A549 (cell line): ENCODE data around the gene GAS1. TPM values are rescaled to one million over a fixed set of nuclear protein-coding genes. Genes with fewer than 3 reads are reported as not detected.

Source experiments
- ATAC-seq, 2 experiments: fragments of 200-7000 bp in 1 of 2; fragments of >200 bp in 1 of 2; cut with Nextera tagmentation in 1 of 2; cut with Tn5 transposase in 1 of 2; 3 replicates each; pipeline versions ENCODE4 v1.8.0 to v1.9.1; 2018 to 2020; ENCODE audit warnings: mild to moderate bottlenecking in 1 of 2, moderate library complexity in 1 of 2
- CTCF ChIA-PET: fragments of 300-600 bp; sonication (Branson Sonifier 250); formaldehyde crosslinking; extraction: SDS; loops from one replicate; lab custom pipeline; 2021; ENCODE audit warnings: antibody characterized with exemption, inconsistent platforms; lab: Yijun Ruan, JAX
- POLR2A ChIA-PET: fragments of 350-600 bp; formaldehyde crosslinking; extraction: SDS; loops from one replicate; lab custom pipeline; 2021; ENCODE audit warnings: antibody characterized with exemption, inconsistent platforms; lab: Yijun Ruan, JAX
- DNase-seq, 2 experiments: peaks; one replicate each; pipeline versions ENCODE4 v3.0.0 to v3.0.0-alpha.2; 2011 to 2016; ENCODE audit warnings: low read depth in 1 of 2, low spot score in 1 of 2
- FAIRE-seq: peaks from 2 replicates; lab custom pipeline; 2011; peaks lifted over from hg19 to GRCh38; lab: Jason Lieb, UNC
- H3K27ac ChIP-seq, 2 experiments: fragments of >200 bp; sonication (Bioruptor Twin); formaldehyde crosslinking; 3 replicates each; pipeline ENCODE4 v1.5.1; 2016 to 2017
- H3K4me1 ChIP-seq: fragments of >200 bp; sonication (Bioruptor Twin); formaldehyde crosslinking; 3 replicates; pipeline ENCODE4 v1.6.1; 2016
- H3K4me2 ChIP-seq: fragments of >200 bp; sonication (Bioruptor Twin); formaldehyde crosslinking; 3 replicates; pipeline ENCODE4 v1.6.1; 2016
- H3K4me3 ChIP-seq: fragments of >200 bp; sonication (Bioruptor Twin); formaldehyde crosslinking; 3 replicates; pipeline ENCODE4 v1.5.1; 2016
- H3K9me3 ChIP-seq: fragments of >200 bp; sonication (Bioruptor Twin); formaldehyde crosslinking; 3 replicates; pipeline ENCODE4 v1.6.1; 2016
- BHLHE40 ChIP-seq: IDR thresholded peaks from 2 replicates; pipeline ENCODE4 v1.6.1; 2012; ENCODE audit warnings: low read depth, low read length, inconsistent platforms
- CBX8 ChIP-seq: fragments of 200-600 bp; sonication (generic); IDR thresholded peaks from 2 replicates; pipeline ENCODE4 v1.6.1; 2016
- E2F6 ChIP-seq: IDR thresholded peaks from 2 replicates; pipeline ENCODE4 v1.6.1; 2012; ENCODE audit warnings: low read depth, borderline replicate concordance
- EP300 ChIP-seq, 2 experiments: fragments of >200 bp; sonication (Bioruptor Twin); formaldehyde crosslinking; IDR thresholded peaks; 2 replicates in 1 of 2; 3 replicates in 1 of 2; pipeline ENCODE4 v1.6.1; 2016 to 2017
- FOSB ChIP-seq: fragments of 250-450 bp; sonication (Bioruptor Pico); IDR thresholded peaks from 2 replicates; pipeline ENCODE4 v1.5.0; 2020; ENCODE audit warnings: mild to moderate bottlenecking, moderate library complexity
- HDAC2 ChIP-seq: fragments of 200-600 bp; sonication (generic); IDR thresholded peaks from 2 replicates; pipeline ENCODE4 v1.6.1; 2016
- HEYL ChIP-seq: fragments of 250-450 bp; sonication (Bioruptor Pico); IDR thresholded peaks from 2 replicates; pipeline ENCODE4 v1.8.0; 2021; ENCODE audit warnings: mild to moderate bottlenecking, moderate library complexity
- HOXB13 ChIP-seq: fragments of 250-450 bp; sonication (Bioruptor Pico); IDR thresholded peaks from 2 replicates; pipeline ENCODE4 v1.5.0; 2020; ENCODE audit warnings: low read depth, mild to moderate bottlenecking, moderate library complexity
- JUNB ChIP-seq: fragments of >200 bp; sonication (Bioruptor Twin); formaldehyde crosslinking; IDR thresholded peaks from 2 replicates; pipeline ENCODE4 v1.6.1; 2016
- KDM1A ChIP-seq: fragments of 200-600 bp; sonication (generic); IDR thresholded peaks from 2 replicates; pipeline ENCODE4 v1.6.1; 2016; ENCODE audit warnings: low read depth, mild to moderate bottlenecking
- KDM5A ChIP-seq: fragments of 200-600 bp; sonication (generic); IDR thresholded peaks from 2 replicates; pipeline ENCODE4 v1.6.1; 2016; ENCODE audit warnings: antibody characterized with exemption, mild to moderate bottlenecking
- MAFK ChIP-seq: fragments of 450-650 bp; IDR thresholded peaks from 2 replicates; pipeline ENCODE4 v1.6.1; 2014; ENCODE audit not compliant: partially characterized antibody
- NFE2L2 ChIP-seq: fragments of 150-350 bp; conservative IDR thresholded peaks from 2 replicates; pipeline ENCODE4 v1.6.1; 2014; ENCODE audit warnings: low read length
- NR3C1 ChIP-seq: fragments of >200 bp; sonication (Bioruptor Twin); formaldehyde crosslinking; IDR thresholded peaks from 3 replicates; pipeline ENCODE4 v1.6.1; 2017
- POLR2AphosphoS2 ChIP-seq: conservative IDR thresholded peaks from 2 replicates; pipeline ENCODE4 v1.6.1; 2012; ENCODE audit warnings: low read length, improper control_type of control experiment, inconsistent platforms
- RNF2 ChIP-seq: fragments of 200-600 bp; sonication (generic); IDR thresholded peaks from 2 replicates; pipeline ENCODE4 v1.6.1; 2016; ENCODE audit warnings: low read depth, mild to moderate bottlenecking, antibody characterized with exemption, moderate library complexity, borderline replicate concordance
- SREBF2 ChIP-seq: fragments of 450-650 bp; IDR thresholded peaks from 2 replicates; pipeline ENCODE4 v1.6.1; 2014; ENCODE audit warnings: mild to moderate bottlenecking, moderate library complexity
- ZFP36 ChIP-seq: fragments of 450-650 bp; IDR thresholded peaks from 2 replicates; pipeline ENCODE4 v1.6.1; 2014; ENCODE audit warnings: borderline replicate concordance; ENCODE audit not compliant: partially characterized antibody
- ZSCAN20 ChIP-seq: fragments of 250-450 bp; sonication (Bioruptor Pico); IDR thresholded peaks from 2 replicates; pipeline ENCODE4 v1.8.0; 2022; ENCODE audit warnings: mild to moderate bottlenecking, moderate library complexity
- WGBS: methylation state at CpG from one replicate; pipeline ENCODE4 v1.1.6; 2017; ENCODE audit errors: missing lambda C conversion rate; 5-methylcytosine and 5-hydroxymethylcytosine counted together
- polyA plus RNA-seq, 4 experiments: library from polyadenylated mRNA; depleted of rRNA in 3 of 4; stranded (reverse); fragments of >200 nt; fragmentation: RNase III in 1 of 4; extraction: RNeasy Plus Mini Kit Qiagen cat#74134 plus additional on column Dnase treatment in 1 of 4; gene quantifications; 2 replicates in 3 of 4; 3 replicates in 1 of 4; pipeline ENCODE4 v1.2.3, GENCODE V29; 2011 to 2017
- TF ChIP-seq, protein P1 (sequence below): IDR thresholded peaks from 2 replicates; pipeline ENCODE4 v1.6.1; 2012
- TF ChIP-seq, protein P2 (sequence below): fragments of >200 bp; sonication (Bioruptor Twin); formaldehyde crosslinking; IDR thresholded peaks from 3 replicates; pipeline ENCODE4 v1.6.1; 2016
- TF ChIP-seq, protein P3 (sequence below): fragments of >200 bp; sonication (Bioruptor Twin); formaldehyde crosslinking; IDR thresholded peaks from 2 replicates; pipeline ENCODE4 v1.6.1; 2016

GAS1 gene
- polyA plus RNA-seq, 2 of the 4 experiments (the other 2 are of a cell fraction) = 0.03 TPM; not detected in 1

- TF ChIP-seq ZFP36 (no peak), JUNB (no peak), BHLHE40 (no peak), POLR2AphosphoS2 (no peak), NR3C1 (no peak)
- TF ChIP-seq, protein P1, sequence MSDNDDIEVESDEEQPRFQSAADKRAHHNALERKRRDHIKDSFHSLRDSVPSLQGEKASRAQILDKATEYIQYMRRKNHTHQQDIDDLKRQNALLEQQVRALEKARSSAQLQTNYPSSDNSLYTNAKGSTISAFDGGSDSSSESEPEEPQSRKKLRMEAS = no peak
Observed at GRCh38 chr9:86978922-86979474, 31.7 kb upstream of the GAS1 start (continued).

DNA sequence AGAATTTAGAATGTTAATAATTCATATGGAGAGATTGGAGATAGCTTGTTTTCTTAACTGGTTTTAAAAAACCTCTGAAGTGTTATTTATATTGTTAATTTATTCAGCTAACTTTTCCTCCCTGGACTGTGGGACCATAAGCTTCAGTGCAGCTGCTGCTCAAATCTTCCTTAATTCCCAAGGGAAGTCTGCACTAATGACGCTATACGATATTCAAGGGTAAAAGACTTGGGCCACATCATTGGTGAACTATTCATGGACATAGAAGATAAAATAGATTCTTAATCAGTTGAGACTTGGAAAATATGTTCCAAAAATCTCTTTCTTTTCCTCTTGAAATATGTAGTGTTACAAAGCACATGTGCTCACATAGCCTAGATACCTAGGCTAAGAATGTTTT is 31.1 kb upstream of the GAS1 start:
- no peak for DNase-seq
- Histone ChIP-seq H3K27ac (no peak overlapping the region), H3K4me2 (no peak overlapping the region), H3K4me3 (no peak overlapping the region), H3K9me3 (no peaks in the 10 kb centered on the region), H3K4me1 (no peaks in the 10 kb centered on the region)
- 51% methylated on average over 2 of the region's 2 CpGs for WGBS
- ChIA-PET POLR2A (no interaction called here), CTCF (interaction anchor here (0.6 to 0.7 kb wide), 2 partner anchors 39 to 123 kb away, joined by 3 to 4 read pairs; no protein-coding TSS in a partner anchor)
- TF ChIP-seq HDAC2 = no peak
- TF ChIP-seq, protein P2, sequence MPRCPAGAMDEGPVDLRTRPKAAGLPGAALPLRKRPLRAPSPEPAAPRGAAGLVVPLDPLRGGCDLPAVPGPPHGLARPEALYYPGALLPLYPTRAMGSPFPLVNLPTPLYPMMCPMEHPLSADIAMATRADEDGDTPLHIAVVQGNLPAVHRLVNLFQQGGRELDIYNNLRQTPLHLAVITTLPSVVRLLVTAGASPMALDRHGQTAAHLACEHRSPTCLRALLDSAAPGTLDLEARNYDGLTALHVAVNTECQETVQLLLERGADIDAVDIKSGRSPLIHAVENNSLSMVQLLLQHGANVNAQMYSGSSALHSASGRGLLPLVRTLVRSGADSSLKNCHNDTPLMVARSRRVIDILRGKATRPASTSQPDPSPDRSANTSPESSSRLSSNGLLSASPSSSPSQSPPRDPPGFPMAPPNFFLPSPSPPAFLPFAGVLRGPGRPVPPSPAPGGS = no peak
- no peak for TF ChIP-seq HEYL (CRISPR knock-in tag)
- no peak for TF ChIP-seq E2F6
- no peak for TF ChIP-seq ZSCAN20 (CRISPR knock-in tag)
- no peak for TF ChIP-seq KDM5A
- TF ChIP-seq EP300 (IDR thresholded peaks at IDR 0.05) = no peak
- TF ChIP-seq FOSB = no peak
- no peak for TF ChIP-seq RNF2
- TF ChIP-seq, protein P3, sequence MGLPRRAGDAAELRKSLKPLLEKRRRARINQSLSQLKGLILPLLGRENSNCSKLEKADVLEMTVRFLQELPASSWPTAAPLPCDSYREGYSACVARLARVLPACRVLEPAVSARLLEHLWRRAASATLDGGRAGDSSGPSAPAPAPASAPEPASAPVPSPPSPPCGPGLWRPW = no peak
- no peak for TF ChIP-seq KDM1A
- no peak for TF ChIP-seq CBX8
- FAIRE-seq = no peak
- no peak for ATAC-seq

DNA sequence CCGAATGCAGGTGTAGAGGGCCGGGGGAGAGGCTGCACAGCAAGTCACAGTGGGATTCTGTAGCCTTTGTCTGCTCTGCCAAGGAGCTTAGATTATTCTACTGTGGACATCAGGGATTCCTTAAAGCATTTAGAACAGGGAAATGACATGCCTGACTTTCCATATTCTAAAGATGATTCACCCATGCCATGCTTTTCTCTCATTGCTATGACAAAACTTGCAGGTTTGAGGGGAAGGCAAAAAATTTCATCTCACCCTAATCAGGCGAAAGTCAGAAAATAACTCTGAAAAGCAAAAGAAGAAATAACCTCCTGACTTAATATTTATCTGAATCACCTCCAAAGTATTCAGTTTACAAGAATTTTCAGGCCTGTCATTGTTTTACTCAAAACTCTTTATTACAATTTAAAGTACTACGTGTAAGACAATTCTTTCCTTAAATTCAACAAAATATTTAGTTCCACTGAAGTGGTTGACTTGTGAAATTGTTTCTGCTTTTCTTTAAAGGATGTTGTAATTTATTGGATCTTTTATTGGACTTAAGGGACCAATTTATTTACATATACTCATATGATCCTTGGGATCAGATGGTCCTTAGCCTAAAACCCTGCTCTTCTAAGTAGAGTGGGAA is 30.0 kb upstream of the GAS1 start:
- CTCF ChIA-PET = interaction anchor here (0.9 to 1.5 kb wide), 2 partner anchors 17 to 32 kb away, joined by 3 to 4 read pairs; no protein-coding TSS in a partner anchor
- no peak overlapping the region for H3K27ac ChIP-seq
- POLR2A ChIA-PET = no interaction called here

DNA sequence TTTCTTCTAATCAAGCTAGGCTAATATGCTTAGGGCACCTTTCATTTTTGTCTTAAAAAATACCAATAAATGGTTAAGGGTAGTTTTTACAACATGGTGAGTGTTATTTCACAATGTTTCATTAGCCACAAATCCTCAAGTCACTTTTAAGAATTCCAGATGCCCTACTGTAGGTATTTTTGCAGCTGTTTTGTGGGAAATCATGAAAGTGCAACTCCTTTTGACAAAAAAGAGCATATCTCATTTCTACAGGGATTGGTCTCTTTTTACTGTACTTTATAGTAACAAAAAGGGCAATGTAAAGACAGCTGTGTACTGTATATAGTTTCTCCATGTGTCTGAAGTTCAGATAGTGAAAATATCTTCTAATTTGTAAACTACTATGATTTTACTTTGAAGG is 28.3 kb upstream of the GAS1 start:
- ChIA-PET POLR2A (no interaction called here), CTCF (interaction anchor here (0.8 to 1.5 kb wide), 2 partner anchors 489 to 562 kb away, joined by 3 read pairs; no protein-coding TSS in a partner anchor)
- H3K9me3 ChIP-seq = no peaks in the 10 kb centered on the region
- H3K4me2 ChIP-seq = no peak overlapping the region
- no peak overlapping the region for H3K27ac ChIP-seq
- no peaks in the 10 kb centered on the region for H3K4me1 ChIP-seq
- H3K4me3 ChIP-seq = no peak overlapping the region
- FAIRE-seq (no peak), DNase-seq (no peak), ATAC-seq (no peak)
- TF ChIP-seq MAFK (no peak), NFE2L2 (no peak)

More for the DNA sequence above, 30.0 kb upstream of the GAS1 start:
- Histone ChIP-seq H3K4me2 (no peak overlapping the region), H3K4me3 (no peak overlapping the region), H3K4me1 (no peaks in the 10 kb centered on the region), H3K9me3 (no peaks in the 10 kb centered on the region)
- ATAC-seq (no peak), DNase-seq (no peak), FAIRE-seq (no peak)
- TF ChIP-seq, protein P3 = no peak
- TF ChIP-seq HOXB13 (no peak), CBX8 (no peak), SREBF2 (no peak)
- under 1% methylated on average over 4 of the region's 4 CpGs for WGBS
